GM12878 (cell line): Measurements from ENCODE around the gene NAXE. TPM values are rescaled to one million over a fixed set of nuclear protein-coding genes. Genes with fewer than 3 reads are reported as not detected.

Experiments
- ATAC-seq: fragments of 200-7000 bp; cut with Tn5 transposase; 3 replicates; pipeline ENCODE4 v1.9.1; 2020; ENCODE audit warnings: mild to moderate bottlenecking, moderate library complexity
- BruUV-seq: library from RNA; stranded (reverse); fragments of 400-500 nt; replicated peaks from 2 replicates; lab custom pipeline; 2021; lab: Mats Ljungman, UMichigan
- CTCF ChIA-PET: fragments of 300-600 bp; sonication (Branson Sonifier 250); formaldehyde crosslinking; extraction: SDS; loops from one replicate; lab custom pipeline; 2021; ENCODE audit warnings: inconsistent platforms; lab: Yijun Ruan, JAX
- POLR2A ChIA-PET: fragments of 350-600 bp; formaldehyde crosslinking; extraction: SDS; loops from one replicate; lab custom pipeline; 2021; ENCODE audit warnings: inconsistent platforms; lab: Charles Lee
- RAD21 ChIA-PET: fragments of 300-600 bp; sonication (Branson Sonifier 250); formaldehyde crosslinking; loops from one replicate; lab custom pipeline; 2023; ENCODE audit warnings: antibody characterized with exemption; ENCODE audit not compliant: unreplicated experiment; lab: Charles Lee
- SMC1A ChIA-PET: fragments of 300-600 bp; sonication (Branson Sonifier 250); formaldehyde crosslinking; loops from one replicate; lab custom pipeline; 2023; ENCODE audit not compliant: unreplicated experiment, uncharacterized antibody; lab: Charles Lee
- DNase-seq: peaks from one replicate; pipeline ENCODE4 v3.0.0-alpha.2; 2011; ENCODE audit warnings: low read depth, low spot score
- FAIRE-seq: peaks from 3 replicates; lab custom pipeline; 2011; peaks lifted over from hg19 to GRCh38; lab: Jason Lieb, UNC
- H2AFZ ChIP-seq: 2 replicates; pipeline ENCODE4 v1.6.0; 2011; ENCODE audit warnings: low read depth, low read length, control low read depth; ENCODE audit not compliant: control insufficient read depth
- H3K27ac ChIP-seq: 2 replicates; pipeline ENCODE4 v1.5.1; 2011; ENCODE audit warnings: control low read depth; ENCODE audit not compliant: control insufficient read depth, insufficient read depth
- H3K27me3 ChIP-seq, 2 experiments: replicated peaks in 1 of 2; 2 replicates each; pipeline versions ENCODE4 v1.6.0 to v1.6.1; 2011; ENCODE audit warnings: low read length in 1 of 2; ENCODE audit not compliant: control insufficient read depth in 2 of 2, insufficient read depth in 2 of 2
- H3K36me3 ChIP-seq, 2 experiments: 2 replicates each; pipeline ENCODE4 v1.5.1; 2011; ENCODE audit warnings: low read length in 1 of 2; ENCODE audit not compliant: control insufficient read depth in 2 of 2, insufficient read depth in 2 of 2
- H3K4me1 ChIP-seq: 2 replicates; pipeline ENCODE4 v1.6.1; 2011; ENCODE audit warnings: mild to moderate bottlenecking, low read length, moderate library complexity, mixed read lengths; ENCODE audit not compliant: control insufficient read depth, insufficient read depth
- H3K4me2 ChIP-seq: 2 replicates; pipeline ENCODE4 v1.6.0; 2011; ENCODE audit warnings: control low read depth; ENCODE audit not compliant: control insufficient read depth, insufficient read depth
- H3K4me3 ChIP-seq: fragments of 200-600 bp; sonication (generic); 2 replicates; pipeline ENCODE4 v1.5.1; 2016
- H3K79me2 ChIP-seq: 2 replicates; pipeline ENCODE4 v1.6.0; 2011; ENCODE audit warnings: low read length; ENCODE audit not compliant: control insufficient read depth, insufficient read depth
- H3K9ac ChIP-seq: 2 replicates; pipeline ENCODE4 v1.8.0; 2011; ENCODE audit warnings: low read length, control low read depth, mixed read lengths; ENCODE audit not compliant: control insufficient read depth, insufficient read depth
- H3K9me3 ChIP-seq: replicated peaks from 3 replicates; pipeline ENCODE4 v1.5.1; 2011; ENCODE audit warnings: mild to moderate bottlenecking, low read length; ENCODE audit not compliant: control insufficient read depth, insufficient read depth
- H4K20me1 ChIP-seq: 2 replicates; pipeline ENCODE4 v1.6.0; 2011; ENCODE audit not compliant: control insufficient read depth, insufficient read depth
- ATF7 ChIP-seq: fragments of 450-650 bp; IDR thresholded peaks from 2 replicates; pipeline ENCODE4 v1.6.1; 2016; ENCODE audit warnings: low read depth, mild to moderate bottlenecking
- CUX1 ChIP-seq: IDR thresholded peaks from 2 replicates; pipeline ENCODE4 v1.6.1; 2012; ENCODE audit warnings: improper control_type of control experiment, low read depth, low read length; ENCODE audit not compliant: insufficient replicate concordance
- EP300 ChIP-seq, 2 experiments: fragments of 150-350 bp in 1 of 2; IDR thresholded peaks; 2 replicates each; pipeline ENCODE4 v1.6.1; 2011 to 2012; ENCODE audit warnings: low read depth in 2 of 2, low read length in 2 of 2, borderline replicate concordance in 1 of 2, improper control_type of control experiment in 1 of 2, inconsistent platforms in 1 of 2; ENCODE audit not compliant: control insufficient read depth in 1 of 2
- JUND ChIP-seq: IDR thresholded peaks from 2 replicates; pipeline ENCODE4 v1.6.1; 2012; ENCODE audit warnings: low read depth, mild to moderate bottlenecking, low read length, improper control_type of control experiment, moderate library complexity
- NFIC ChIP-seq: IDR thresholded peaks from 2 replicates; pipeline ENCODE4 v1.6.1; 2012; ENCODE audit warnings: low read depth, mild to moderate bottlenecking, inconsistent platforms, low read length, moderate library complexity
- NKRF ChIP-seq: fragments of 450-650 bp; conservative IDR thresholded peaks from 2 replicates; pipeline ENCODE4 v1.6.1; 2017; ENCODE audit warnings: mild to moderate bottlenecking, moderate library complexity
- NR2C1 ChIP-seq: fragments of 450-650 bp; IDR thresholded peaks from 2 replicates; pipeline ENCODE4 v1.6.1; 2017; ENCODE audit warnings: antibody characterized with exemption, mild to moderate bottlenecking, moderate library complexity
- POU2F2 ChIP-seq: IDR thresholded peaks from 3 replicates; pipeline ENCODE4 v1.6.1; 2011; ENCODE audit warnings: low read depth, mild to moderate bottlenecking, low read length, borderline replicate concordance
- RAD21 ChIP-seq: IDR thresholded peaks from 2 replicates; pipeline ENCODE4 v1.6.1; 2011; ENCODE audit warnings: mild to moderate bottlenecking, low read depth, low read length, moderate library complexity; ENCODE audit not compliant: insufficient read depth
- RUNX3 ChIP-seq: IDR thresholded peaks from 2 replicates; pipeline ENCODE4 v1.6.1; 2012; ENCODE audit warnings: low read length, inconsistent platforms
- SMARCA5 ChIP-seq: fragments of 450-650 bp; IDR thresholded peaks from 2 replicates; pipeline ENCODE4 v1.6.1; 2017; ENCODE audit warnings: mild to moderate bottlenecking
- SUZ12 ChIP-seq: fragments of 200-600 bp; sonication (generic); IDR thresholded peaks from one replicate; pipeline ENCODE4 v1.6.1; 2018; ENCODE audit warnings: antibody characterized with exemption, mild to moderate bottlenecking; ENCODE audit not compliant: unreplicated experiment
- USF2 ChIP-seq: IDR thresholded peaks from 2 replicates; pipeline ENCODE4 v1.6.1; 2011; ENCODE audit warnings: low read depth, low read length, improper control_type of control experiment, borderline replicate concordance
- YBX1 ChIP-seq: fragments of 450-650 bp; IDR thresholded peaks from 2 replicates; pipeline ENCODE4 v1.6.1; 2016; ENCODE audit warnings: antibody characterized with exemption
- ZSCAN29 ChIP-seq: fragments of 450-650 bp; IDR thresholded peaks from 2 replicates; pipeline ENCODE4 v1.6.1; 2017; ENCODE audit warnings: mild to moderate bottlenecking, moderate library complexity
- WGBS: methylation state at CpG from one replicate; pipeline ENCODE4 v1.1.6; 2016; ENCODE audit warnings: low lambda C conversion rate; ENCODE audit not compliant: insufficient replicate concordance, insufficient coverage; ENCODE audit errors: missing lambda C conversion rate; 5-methylcytosine and 5-hydroxymethylcytosine counted together
- in situ Hi-C: fragments of 300-500 bp; cut with MboI; formaldehyde crosslinking; loops from 9 replicates; pipeline ENCODE4 v1.14.3; 2018; ENCODE audit warnings: mixed read lengths
- intact Hi-C: fragments of 100-400 bp; cut with micrococcal nuclease; formaldehyde crosslinking; loops from one replicate; pipeline ENCODE4 v1.14.2; 2022; ENCODE audit not compliant: unreplicated experiment
- polyA plus RNA-seq, 11 experiments: library from polyadenylated mRNA; depleted of rRNA in 4 of 11; unstranded in 6 of 11; stranded (reverse) in 5 of 11; fragments of >200 nt; fragmentation: Nextera tagmentation in 4 of 11; fragmentation: Illumina TruSeq in 1 of 11; extraction: Ambion mirVana in 4 of 11; extraction: Trizol in 1 of 11; gene quantifications; 1 replicate in 1 of 11; 2 replicates in 10 of 11; pipeline versions ENCODE4 v1.2.1 to v1.2.3, GENCODE V29; 2011 to 2016; ENCODE audit warnings: inconsistent platforms in 2 of 11, missing spikeins in 2 of 11, low read depth in 1 of 11
- total RNA-seq, 4 experiments: library from RNA; depleted of rRNA in 3 of 4; stranded (reverse); fragments of >200 nt in 3 of 4; fragmentation: Illumina TruSeq in 1 of 4; extraction: Trizol in 1 of 4; gene quantifications; 2 replicates each; pipeline versions ENCODE4 v1.2.1 to v1.2.3, GENCODE V29; 2013 to 2021

NAXE gene
- total and polyA plus RNA-seq, 10 of the 15 experiments (the other 5 are each of a cell fraction or from before 2014, with no cell fraction given), result 17.8 to 93.3 (median 68.8) TPM

- TF ChIP-seq NR2C1, result no peak
Measured at GRCh38 chr1:156556354-156556753, 35.2 kb upstream of the NAXE start (continued).

DNA sequence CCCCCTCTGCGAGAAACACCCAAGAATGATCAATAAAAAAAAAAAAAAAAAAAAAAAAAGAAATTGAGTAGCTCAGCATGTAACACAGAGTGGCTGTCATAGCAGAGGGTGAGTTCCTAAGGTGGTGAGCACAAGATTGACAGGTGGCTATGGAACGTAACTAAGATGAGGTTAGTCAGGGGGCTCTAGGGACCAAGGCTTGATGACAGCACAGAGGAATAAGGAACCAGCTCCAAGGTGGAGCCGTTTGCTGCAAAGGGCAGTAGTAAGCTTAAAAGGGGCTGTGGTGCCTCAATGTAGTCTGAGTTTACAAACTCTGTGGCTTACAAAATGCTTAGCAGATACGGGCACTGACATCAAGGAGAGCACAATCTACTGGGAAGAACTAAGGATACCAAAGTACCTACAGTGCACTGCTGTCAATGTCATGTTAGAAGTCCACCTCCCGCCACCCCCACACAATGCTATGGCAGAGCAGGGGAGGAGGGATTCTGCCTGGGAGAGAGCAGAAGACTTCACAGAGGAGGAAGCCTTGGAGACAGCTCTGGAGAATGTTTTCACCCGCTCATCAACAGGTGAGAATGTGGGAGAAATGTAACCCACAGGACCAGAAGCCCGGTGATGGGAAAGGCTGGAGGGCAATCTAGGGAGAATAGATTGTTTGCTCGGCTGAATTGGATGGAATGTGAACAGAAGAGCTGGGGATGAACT lies 32.3 kb upstream of the NAXE start:
- no TSS peak for BruUV-seq
- in situ Hi-C loops, result no loop called here
- 82% methylated on average over 7 of the region's 8 CpGs for WGBS
- TF ChIP-seq SMARCA5 (no peak), POU2F2 (no peak), NKRF (no peak), NFIC (no peak), EP300 (IDR thresholded peaks at IDR 0.05; ENCODE audit: borderline replicate concordance in 1 of 2, control insufficient read depth in 1 of 2, low read depth in 2 of 2, low read length in 2 of 2) (no peak), CUX1 (no peak), RAD21 (no peak), ZSCAN29 (no peak), SUZ12 (no peak), ATF7 (no peak), JUND (no peak), USF2 (no peak), YBX1 (no peak), RUNX3 (no peak)

More for the DNA sequence above, 32.3 kb upstream of the NAXE start:
- ChIA-PET POLR2A (no interaction called here), CTCF (no interaction called here), RAD21 (no interaction called here), SMC1A (interaction anchor here (0.6 to 1.1 kb wide), 2 partner anchors 12 to 96 kb away, joined by 3 read pairs; no protein-coding TSS in a partner anchor)
- Histone ChIP-seq H3K36me3 (peaks cover 0 to 2% of the 10 kb centered on the region in 2 experiments; a peak in 1 of 4 replicates), H2AFZ (no peak overlapping the region), H3K4me2 (no peak overlapping the region), H3K79me2 (no peaks in the 10 kb centered on the region), H3K4me3 (no peak overlapping the region), H3K4me1 (no peaks in the 10 kb centered on the region), H3K9me3 (no peaks in the 10 kb centered on the region), H4K20me1 (no peaks in the 10 kb centered on the region), H3K9ac (no peak overlapping the region), H3K27ac (no peak overlapping the region), H3K27me3 (no peaks in the 10 kb centered on the region)
- DNase-seq (no peak), FAIRE-seq (no peak), ATAC-seq (no peak)
- intact Hi-C loops, result no loop called here
